T-cell (primary cell): ENCODE results near the gene GEN1. TPM values are rescaled to one million over a fixed set of nuclear protein-coding genes. Genes with fewer than 3 reads are reported as not detected.

Experiments
- ATAC-seq, 4 experiments: fragments of 200-7000 bp in 3 of 4; fragments of 150-1000 bp in 1 of 4; cut with Tn5 transposase; replicated peaks in 1 of 4; 1 replicate in 3 of 4; 2 replicates in 1 of 4; pipeline ENCODE4 v1.10.0; 2021; ENCODE audit warnings: moderate library complexity in 3 of 4, mild to moderate bottlenecking in 2 of 4, moderate number of reproducible peaks in 1 of 4
- CTCF ChIA-PET, 2 donors: fragments of 300-600 bp; sonication (Branson Sonifier 250); formaldehyde crosslinking; loops; one replicate each; lab custom pipeline; 2022; ENCODE audit warnings: antibody characterized with exemption in 2 of 2; lab: Charles Lee
- POLR2A ChIA-PET, 2 donors: fragments of 300-600 bp; sonication (Branson Sonifier 250); formaldehyde crosslinking; loops; one replicate each; lab custom pipeline; 2022; ENCODE audit warnings: antibody characterized with exemption in 2 of 2; lab: Charles Lee
- DNase-seq, 35 experiments: peaks; one replicate each; pipeline versions ENCODE4 v3.0.0 to v3.0.0-alpha.2; 2013 to 2023
- H3K27ac ChIP-seq: one replicate; pipeline ENCODE4 v1.5.1; 2013; ENCODE audit warnings: low read length
- H3K27me3 ChIP-seq, 2 experiments: replicated peaks in 1 of 2; 1 replicate in 1 of 2; 2 replicates in 1 of 2; pipeline versions ENCODE4 v1.6.1 to v1.7.0; 2013; ENCODE audit warnings: low read length in 1 of 2, mixed read lengths in 1 of 2; ENCODE audit not compliant: control insufficient read depth in 2 of 2, insufficient read depth in 2 of 2; ENCODE audit errors: extremely low read depth in 1 of 2
- H3K36me3 ChIP-seq, 2 donors: 1 replicate in 1 of 2; 2 replicates in 1 of 2; pipeline versions ENCODE4 v1.6.1 to v1.7.0; 2013; ENCODE audit warnings: low read length in 1 of 2; ENCODE audit not compliant: control insufficient read depth in 2 of 2, insufficient read depth in 1 of 2; ENCODE audit errors: extremely low read depth in 1 of 2
- H3K4me1 ChIP-seq, 2 experiments: 1 replicate in 1 of 2; 2 replicates in 1 of 2; pipeline versions ENCODE4 v1.6.1 to v1.7.0; 2013; ENCODE audit warnings: low read length in 2 of 2, mixed read lengths in 1 of 2; ENCODE audit not compliant: insufficient read depth in 2 of 2, control insufficient read depth in 1 of 2; ENCODE audit errors: extremely low read depth in 1 of 2
- H3K4me3 ChIP-seq, 2 donors: 1 replicate in 1 of 2; 2 replicates in 1 of 2; pipeline versions ENCODE4 v1.5.1 to v1.7.0; 2013; ENCODE audit warnings: mild to moderate bottlenecking in 2 of 2, low read length in 1 of 2, moderate library complexity in 1 of 2; ENCODE audit not compliant: control insufficient read depth in 1 of 2; ENCODE audit errors: extremely low read depth in 1 of 2
- H3K9me3 ChIP-seq: 2 replicates; pipeline ENCODE4 v1.7.0; 2013
- H3K27ac Mint-ChIP-seq, 2 donors: one replicate each; pipeline ENCODE4 v1.8.0; 2020 to 2021; ENCODE audit warnings: mild to moderate bottlenecking in 2 of 2, mixed read lengths in 2 of 2
- H3K27me3 Mint-ChIP-seq, 2 donors: one replicate each; pipeline ENCODE4 v1.8.0; 2021 to 2022; ENCODE audit warnings: mixed read lengths in 2 of 2
- H3K36me3 Mint-ChIP-seq: one replicate; pipeline ENCODE4 v1.8.0; 2021; ENCODE audit warnings: mixed read lengths
- H3K4me1 Mint-ChIP-seq, 3 donors: one replicate each; pipeline ENCODE4 v1.8.0; 2020 to 2022; ENCODE audit warnings: mixed read lengths in 3 of 3, mild to moderate bottlenecking in 1 of 3
- H3K4me3 Mint-ChIP-seq, 3 donors: one replicate each; pipeline ENCODE4 v1.8.0; 2020 to 2022; ENCODE audit warnings: mild to moderate bottlenecking in 3 of 3, mixed read lengths in 3 of 3, moderate library complexity in 3 of 3
- H3K9me3 Mint-ChIP-seq, 3 donors: one replicate each; pipeline ENCODE4 v1.8.0; 2020 to 2022; ENCODE audit warnings: mixed read lengths in 3 of 3
- WGBS: methylation state at CpG from one replicate; pipeline ENCODE4 v1.1.5; 2013; ENCODE audit warnings: missing lambda C conversion rate; ENCODE audit not compliant: insufficient coverage; 5-methylcytosine and 5-hydroxymethylcytosine counted together
- total RNA-seq, 35 experiments: library from RNA in 6 of 35; stranded (reverse) in 6 of 35; fragments of 120-200 nt in 1 of 35; gene quantifications; one replicate each; pipeline versions ENCODE4 v1.2.1 to v1.2.4 and lab custom pipeline; 2013 to 2026

GEN1 gene
- total RNA-seq, 5 donors from 2014 or later (not counting 1 experiment from before 2014, with no cell fraction given), result 7.6 to 9.2 (median 7.7) TPM

DNA sequence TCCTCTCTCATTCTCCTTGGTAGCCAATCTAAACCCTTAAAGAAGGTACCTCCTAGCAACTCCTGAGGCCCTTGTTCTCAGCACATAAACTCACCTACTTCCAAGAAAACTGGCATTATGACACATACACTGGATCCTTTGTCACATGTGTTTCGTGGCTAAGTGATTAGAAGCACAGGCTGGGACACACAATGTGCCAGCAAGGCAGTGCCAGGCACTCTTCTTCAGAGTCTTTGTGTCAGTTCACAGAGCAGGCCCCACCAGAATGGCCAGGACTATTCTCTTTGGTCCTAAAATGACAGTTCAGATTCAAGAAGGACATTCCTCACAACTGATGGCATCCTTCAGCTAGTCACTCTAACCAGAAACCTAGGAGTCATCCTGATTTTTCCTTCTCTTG is 40.6 kb upstream of the GEN1 start:
- Histone ChIP-seq H3K4me1 (no peaks in the 10 kb centered on the region), H3K27me3 (no peaks in the 10 kb centered on the region), H3K9me3 (no peaks in the 10 kb centered on the region), H3K27ac (no peak overlapping the region), H3K4me3 (no peak overlapping the region), H3K36me3 (peaks cover 0 to 54% of the 10 kb centered on the region in 2 donors)
- no peaks in the 10 kb centered on the region for H3K27me3 Mint-ChIP-seq
- ATAC-seq (no peak), DNase-seq (no peak)
- H3K4me1 Mint-ChIP-seq, result no peaks in the 10 kb centered on the region
- H3K4me3 Mint-ChIP-seq, result no peak overlapping the region
- POLR2A ChIA-PET, result no interaction called here
- H3K36me3 Mint-ChIP-seq, result peaks cover 37% of the 10 kb centered on the region
- CTCF ChIA-PET, result no interaction called here
- H3K9me3 Mint-ChIP-seq, result no peaks in the 10 kb centered on the region
- no peak overlapping the region for H3K27ac Mint-ChIP-seq
- 100% methylated on average over 1 of the region's 1 CpG for WGBS

DNA sequence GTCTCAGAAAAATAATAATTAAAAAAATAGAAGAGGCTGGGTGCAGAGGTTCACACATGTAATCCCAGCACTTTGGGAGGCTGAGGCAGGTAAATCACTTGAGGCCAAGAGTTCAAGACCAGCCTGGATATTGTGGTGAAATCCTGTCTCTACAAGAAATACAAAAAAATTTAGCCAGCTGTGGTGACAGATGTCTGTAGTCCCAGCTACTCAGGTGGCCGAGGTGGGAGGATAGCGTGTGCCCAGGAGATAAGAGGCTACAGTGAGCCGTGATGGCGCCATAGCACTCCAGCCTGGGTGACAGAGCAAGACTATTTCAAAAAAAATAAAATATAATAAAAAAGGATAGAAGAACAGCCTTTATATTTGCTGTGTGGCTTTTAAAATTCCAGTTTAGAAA is 36.3 kb upstream of the GEN1 start:
- Histone ChIP-seq H3K4me3 (no peak overlapping the region), H3K36me3 (peaks cover 0 to 60% of the 10 kb centered on the region in 2 donors), H3K4me1 (no peaks in the 10 kb centered on the region), H3K27me3 (no peaks in the 10 kb centered on the region), H3K9me3 (no peaks in the 10 kb centered on the region), H3K27ac (no peak overlapping the region)
- Mint-ChIP-seq H3K4me3 (no peak overlapping the region), H3K36me3 (peaks cover 46% of the 10 kb centered on the region), H3K27ac (no peak overlapping the region), H3K27me3 (no peaks in the 10 kb centered on the region), H3K4me1 (peaks cover 0 to 3% (median 0%) of the 10 kb centered on the region in 3 donors), H3K9me3 (no peaks in the 10 kb centered on the region)
- no peak for ATAC-seq
- ChIA-PET POLR2A (no interaction called here), CTCF (no interaction called here)
- DNase-seq, result no peak
- WGBS, result no CpG with 5 or more reads among the region's 4 CpGs

DNA sequence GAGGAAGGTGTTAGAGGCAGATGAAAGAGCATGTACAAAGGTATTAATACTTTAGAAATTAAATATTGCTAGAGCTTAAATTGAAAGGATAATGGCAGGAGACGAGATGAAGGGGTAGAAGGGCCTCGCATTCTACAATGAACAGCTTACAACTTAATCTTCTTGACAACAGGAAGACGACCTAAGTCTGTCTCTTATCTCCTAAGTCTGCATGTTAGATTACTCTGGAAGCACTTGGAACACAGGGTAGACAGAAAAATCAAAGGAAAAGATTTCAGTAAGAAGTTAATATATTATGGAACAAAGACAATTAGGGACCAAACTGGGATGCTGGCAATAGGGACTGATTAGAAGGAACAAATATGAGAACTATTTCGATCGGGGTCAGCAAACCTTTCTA is 35.2 kb upstream of the GEN1 start:
- peaks cover 36% of the 10 kb centered on the region for H3K36me3 Mint-ChIP-seq
- CTCF ChIA-PET, result interaction anchor here (1.1 to 1.8 kb wide), 5 partner anchors 15 to 659 kb away, joined by 3 to 5 read pairs (median 4); no protein-coding TSS in a partner anchor
- peaks cover 0 to 3% (median 0%) of the 10 kb centered on the region in 3 donors for H3K4me1 Mint-ChIP-seq
- Histone ChIP-seq H3K4me3 (no peak overlapping the region), H3K36me3 (peaks cover 0 to 59% of the 10 kb centered on the region in 2 donors), H3K27me3 (no peaks in the 10 kb centered on the region), H3K9me3 (no peaks in the 10 kb centered on the region), H3K27ac (no peak overlapping the region), H3K4me1 (no peaks in the 10 kb centered on the region)
- H3K27me3 Mint-ChIP-seq, result no peaks in the 10 kb centered on the region
- no peaks in the 10 kb centered on the region for H3K9me3 Mint-ChIP-seq
- no CpG with 5 or more reads among the region's 5 CpGs for WGBS
- ATAC-seq, result no peak
- no peak for DNase-seq
- H3K27ac Mint-ChIP-seq, result no peak overlapping the region
- H3K4me3 Mint-ChIP-seq, result no peak overlapping the region
- POLR2A ChIA-PET, result no interaction called here

DNA sequence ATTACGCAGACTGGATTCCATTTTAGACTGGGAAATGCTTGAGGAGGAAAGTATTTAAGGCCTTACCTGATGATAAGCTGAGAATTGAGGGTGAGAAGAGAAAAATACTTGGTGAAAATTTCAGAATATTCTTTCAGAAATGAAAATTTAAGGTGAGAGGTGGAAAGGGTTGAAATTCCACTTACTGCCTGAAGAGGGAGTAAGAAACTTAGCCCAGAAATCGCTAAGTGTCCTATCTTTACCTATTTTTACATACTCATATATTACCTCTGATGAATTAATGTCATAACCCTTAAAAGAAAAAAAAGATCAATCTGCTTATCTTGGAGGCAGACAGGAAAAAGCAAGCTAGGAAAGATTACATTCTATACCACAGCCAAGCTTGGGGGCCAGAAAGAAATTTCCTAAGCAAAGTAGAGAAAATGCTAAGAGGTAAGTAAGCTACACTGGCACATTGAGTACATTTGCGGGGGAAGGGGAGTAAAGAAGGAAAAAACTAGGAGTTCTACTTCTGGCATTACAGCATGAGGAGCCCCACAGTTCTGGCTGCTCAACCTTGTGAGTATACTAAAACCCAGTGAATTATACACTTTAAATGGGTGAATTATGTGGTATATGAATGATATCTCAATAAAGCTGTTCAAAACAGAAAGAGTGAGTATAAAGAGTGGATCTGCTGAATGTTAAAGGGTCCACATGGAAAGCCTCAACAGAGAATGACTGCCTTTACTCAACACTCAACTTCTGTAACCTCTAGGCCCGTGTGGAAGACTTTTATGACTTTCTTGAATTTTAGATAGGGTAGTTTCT is 34.2 kb upstream of the GEN1 start:
- whole genome bisulfite sequencing, result no CpG with 5 or more reads among the region's 4 CpGs
- Histone ChIP-seq H3K36me3 (peaks cover 0 to 55% of the 10 kb centered on the region in 2 donors), H3K27me3 (no peaks in the 10 kb centered on the region), H3K4me3 (no peak overlapping the region), H3K9me3 (no peaks in the 10 kb centered on the region), H3K4me1 (no peaks in the 10 kb centered on the region), H3K27ac (no peak overlapping the region)
- Mint-ChIP-seq H3K36me3 (peaks cover 27% of the 10 kb centered on the region), H3K27me3 (no peaks in the 10 kb centered on the region), H3K9me3 (no peaks in the 10 kb centered on the region), H3K4me3 (no peak overlapping the region), H3K27ac (no peak overlapping the region), H3K4me1 (peaks cover 0 to 3% (median 0%) of the 10 kb centered on the region in 3 donors)
- CTCF ChIA-PET, result interaction anchor here (0.6 to 1.8 kb wide), 15 partner anchors 9 to 800 kb away, joined by 3 to 9 read pairs (median 3); no protein-coding TSS in a partner anchor
- DNase-seq, result peak in 1 of 35 experiments; percentile 35
- POLR2A ChIA-PET, result interaction anchor here in 1 of 2 donors (0.6 kb wide), 2 partner anchors 34 to 43 kb away, joined by 4 read pairs; partner anchors contain the start of gene GEN1
- peak in 1 of 4 experiments; percentile 41 for ATAC-seq

DNA sequence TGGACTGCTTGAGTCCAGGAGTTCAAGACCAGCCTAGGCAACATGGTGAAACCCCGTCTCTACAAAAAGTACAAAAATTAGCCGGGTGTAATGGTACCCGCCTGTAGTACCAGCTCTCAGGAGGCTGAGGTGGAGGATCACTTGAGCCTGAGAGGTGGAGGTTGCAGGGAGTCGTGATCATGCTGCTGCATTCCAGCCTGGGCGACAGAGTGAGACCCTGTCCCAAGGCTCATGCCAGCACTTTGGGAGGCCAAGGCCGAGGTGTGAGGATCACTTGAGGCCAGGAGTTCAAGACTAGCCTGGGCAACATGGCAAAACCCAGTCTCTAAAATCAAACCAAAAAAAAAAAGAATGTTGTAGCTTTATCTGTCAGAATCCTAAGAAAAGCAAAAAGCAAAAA is 25.7 kb upstream of the GEN1 start:
- WGBS, result 98% methylated on average over 5 of the region's 6 CpGs
- H3K9me3 Mint-ChIP-seq, result no peaks in the 10 kb centered on the region
- H3K36me3 Mint-ChIP-seq, result peaks cover 28% of the 10 kb centered on the region
- no peaks in the 10 kb centered on the region for H3K4me1 Mint-ChIP-seq
- ChIA-PET CTCF (interaction anchor here in 1 of 2 donors (1.2 kb wide), 1 partner anchor 8 kb away, joined by 3 read pairs; no protein-coding TSS in a partner anchor), POLR2A (no interaction called here)
- no peak overlapping the region for H3K27ac Mint-ChIP-seq
- Histone ChIP-seq H3K27ac (no peak overlapping the region), H3K9me3 (no peaks in the 10 kb centered on the region), H3K4me3 (no peak overlapping the region), H3K4me1 (no peaks in the 10 kb centered on the region), H3K36me3 (peaks cover 9 to 15% of the 10 kb centered on the region in 2 donors), H3K27me3 (no peaks in the 10 kb centered on the region)
- no peak overlapping the region for H3K4me3 Mint-ChIP-seq
- ATAC-seq (no peak), DNase-seq (no peak)
- H3K27me3 Mint-ChIP-seq, result no peaks in the 10 kb centered on the region

DNA sequence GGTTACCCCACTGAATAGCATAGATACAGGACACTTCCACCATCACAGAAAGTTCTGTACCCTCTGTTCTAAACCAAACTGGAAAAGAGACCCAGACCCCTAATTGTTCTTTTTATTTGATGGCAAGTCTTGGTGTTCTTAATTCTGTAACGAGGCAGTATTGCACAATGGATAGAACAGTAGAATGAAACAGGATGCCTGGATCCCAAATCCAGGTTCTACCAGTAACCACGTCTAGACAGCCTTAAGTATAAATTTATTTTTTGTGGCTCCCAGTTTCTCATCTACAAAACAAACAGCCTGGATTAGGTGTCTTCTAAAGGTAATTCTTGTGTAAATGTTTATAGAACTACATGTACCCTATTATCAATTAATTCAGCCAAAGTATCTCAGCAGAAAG is 24.1 kb upstream of the GEN1 start:
- Histone ChIP-seq H3K27me3 (no peaks in the 10 kb centered on the region), H3K36me3 (peaks cover 4 to 18% of the 10 kb centered on the region in 2 donors), H3K9me3 (no peaks in the 10 kb centered on the region), H3K4me3 (no peak overlapping the region), H3K27ac (no peak overlapping the region), H3K4me1 (no peaks in the 10 kb centered on the region)
- no peak for DNase-seq
- H3K4me1 Mint-ChIP-seq, result no peaks in the 10 kb centered on the region
- H3K9me3 Mint-ChIP-seq, result no peaks in the 10 kb centered on the region
- CTCF ChIA-PET, result interaction anchor here in 1 of 2 donors (0.9 kb wide), 1 partner anchor 58 kb away, joined by 5 read pairs; no protein-coding TSS in a partner anchor
- WGBS, result 100% methylated on average over 1 of the region's 2 CpGs
- ATAC-seq, result no peak
- H3K27ac Mint-ChIP-seq, result no peak overlapping the region
- POLR2A ChIA-PET, result no interaction called here
- peaks cover 32% of the 10 kb centered on the region for H3K36me3 Mint-ChIP-seq
- no peak overlapping the region for H3K4me3 Mint-ChIP-seq
- H3K27me3 Mint-ChIP-seq, result no peaks in the 10 kb centered on the region
